AG04449 (cell line): Measurements from ENCODE around the gene PTCH2.

Experiments
- CTCF ChIA-PET: fragments of 350-600 bp; formaldehyde crosslinking; extraction: SDS; loops from one replicate; lab custom pipeline; 2021; ENCODE audit warnings: antibody characterized with exemption; lab: Yijun Ruan, JAX
- POLR2A ChIA-PET: fragments of 400-600, 350-600 bp; formaldehyde crosslinking; extraction: SDS; loops from one replicate; lab custom pipeline; 2020; ENCODE audit warnings: antibody characterized with exemption, inconsistent platforms; lab: Yijun Ruan, JAX
- DNase-seq: peaks from one replicate; pipeline ENCODE4 v3.0.0-alpha.2; 2010; ENCODE audit warnings: low read depth, low spot score
- H3K4me3 ChIP-seq: 2 replicates; pipeline ENCODE4 v1.5.1; 2011; ENCODE audit warnings: low read depth, mild to moderate bottlenecking, control low read depth, low read length
- CTCF ChIP-seq: IDR thresholded peaks from one replicate; pipeline ENCODE4 v1.5.1; 2011; ENCODE audit warnings: mild to moderate bottlenecking, moderate library complexity, low read length, control low read depth, inconsistent platforms; ENCODE audit not compliant: insufficient read depth; ENCODE audit errors: missing control alignments

Gene PTCH2

GRCh38 chr1:44842862-44843655, at the start of gene PTCH2:
TSS of gene PTCH2 (minus strand) at chr1:44843253. CDS start at chr1:44842932, 321 bp downstream.
- peak within 1 kb of the TSS; percentile 61 for H3K4me3 ChIP-seq
- ChIA-PET POLR2A (interaction anchor here (0.6 to 1.4 kb wide), 6 partner anchors 24 to 679 kb away, joined by 3 to 11 read pairs (median 3); partner anchors contain the start of genes EIF2B3, HECTD3, PRDX1 and UROD), CTCF (interaction anchor here (0.9 to 2.0 kb wide), 4 partner anchors 9 to 171 kb away, joined by 3 to 6 read pairs (median 4); partner anchors contain the start of gene PLK3)
- no peak for TF ChIP-seq CTCF
- DNase-seq, result no peak

GRCh38 chr1:44890007-44890406, 47.0 kb upstream of the PTCH2 start:
- CTCF ChIA-PET, result interaction anchor here (0.9 to 1.1 kb wide), 2 partner anchors 14 to 34 kb away, joined by 3 read pairs; no protein-coding TSS in a partner anchor
- TF ChIP-seq CTCF, result no peak
- H3K4me3 ChIP-seq, result no peak overlapping the region
- POLR2A ChIA-PET, result no interaction called here
- DNase-seq, result no peak

- CTCF ChIA-PET, result no interaction called here
- POLR2A ChIA-PET, result interaction anchor here (0.9 kb wide), 1 partner anchor 10 kb away, joined by 3 read pairs; no protein-coding TSS in a partner anchor
- no peak for TF ChIP-seq CTCF
- no peak overlapping the region for H3K4me3 ChIP-seq
- DNase-seq, result no peak
Observed at GRCh38 chr1:44885406-44885805, 42.4 kb upstream of the PTCH2 start.

GRCh38 chr1:44884746-44885145, 41.7 kb upstream of the PTCH2 start:
- CTCF ChIA-PET, result interaction anchor here (0.7 to 1.3 kb wide), 2 partner anchors 11 to 24 kb away, joined by 4 read pairs; no protein-coding TSS in a partner anchor
- H3K4me3 ChIP-seq, result no peak overlapping the region
- DNase-seq, result no peak
- TF ChIP-seq CTCF, result no peak
- POLR2A ChIA-PET, result interaction anchor here (0.9 kb wide), 1 partner anchor 10 kb away, joined by 3 read pairs; no protein-coding TSS in a partner anchor

GRCh38 chr1:44881011-44881632, 38.1 kb upstream of the PTCH2 start:
- no peak overlapping the region for H3K4me3 ChIP-seq
- CTCF ChIA-PET, result interaction anchor here (1.2 to 1.5 kb wide), 2 partner anchors 10 to 18 kb away, joined by 3 read pairs; no protein-coding TSS in a partner anchor
- DNase-seq, result peak; percentile 59
- POLR2A ChIA-PET, result interaction anchor here (0.6 to 1.1 kb wide), 2 partner anchors 81 to 88 kb away, joined by 3 read pairs; partner anchors contain the start of gene PLK3
- TF ChIP-seq CTCF, result no peak

- H3K4me3 ChIP-seq, result no peak overlapping the region
- ChIA-PET POLR2A (no interaction called here), CTCF (interaction anchor here (1.4 kb wide), 1 partner anchor 10 kb away, joined by 4 read pairs; no protein-coding TSS in a partner anchor)
- no peak for DNase-seq
- TF ChIP-seq CTCF, result no peak
Observed at GRCh38 chr1:44874155-44874554, 31.1 kb upstream of the PTCH2 start.
